Stimulated activated naive B cell treated with anti-CD40 and anti-IgM and Interleukin-4, amounts not matched to agents 10 μg/mL and 1 μg/mL and 100 μg/mL, for 72 hours (primary cell): Measurements from ENCODE around the gene FMC1.
A peak's percentile ranks its signal among the peaks of the same experiment; 100 is the strongest.
"Not testable (repeated sequence)": the region's sequence is repeated elsewhere in the genome, so short reads cannot be mapped to it uniquely, and the experiment has no call there.

Experiments used
- ATAC-seq, 2 donors: fragments of 150-1000 bp; cut with Tn5 transposase; replicated peaks; 2 replicates each; pipeline ENCODE4 v1.10.0; 2021; ENCODE audit warnings: moderate library complexity in 1 of 2
- DNase-seq: peaks from one replicate; pipeline ENCODE4 v3.0.0; 2021
- H3K27ac Mint-ChIP-seq: one replicate; pipeline ENCODE4 v1.8.0; 2022; ENCODE audit warnings: mild to moderate bottlenecking, mixed read lengths
- H3K27me3 Mint-ChIP-seq, 2 donors: one replicate each; pipeline ENCODE4 v1.8.0; 2022; ENCODE audit warnings: mixed read lengths in 2 of 2
- H3K36me3 Mint-ChIP-seq, 2 donors: one replicate each; pipeline ENCODE4 v1.8.0; 2022; ENCODE audit warnings: mixed read lengths in 2 of 2, mild to moderate bottlenecking in 1 of 2
- H3K4me1 Mint-ChIP-seq, 2 donors: one replicate each; pipeline ENCODE4 v1.8.0; 2022; ENCODE audit warnings: mixed read lengths in 2 of 2, mild to moderate bottlenecking in 1 of 2
- H3K4me3 Mint-ChIP-seq, 2 donors: one replicate each; pipeline ENCODE4 v1.8.0; 2022; ENCODE audit warnings: mild to moderate bottlenecking in 2 of 2, mixed read lengths in 2 of 2, moderate library complexity in 1 of 2
- H3K9me3 Mint-ChIP-seq, 2 donors: one replicate each; pipeline ENCODE4 v1.8.0; 2022; ENCODE audit warnings: mixed read lengths in 2 of 2, mild to moderate bottlenecking in 1 of 2

FMC1 gene

GRCh38 chr7:139341058-139341775, at the start of gene FMC1:
TSS of gene FMC1 (plus strand) at chr7:139341337. CDS start at chr7:139341385, 48 bp downstream.
- Mint-ChIP-seq H3K4me1 (peaks cover 20 to 34% of the 10 kb centered on the region in 2 donors), H3K9me3 (peaks cover 6 to 10% of the 10 kb centered on the region in 2 donors), H3K36me3 (peaks cover 22 to 39% of the 10 kb centered on the region in 2 donors), H3K27ac (peak within 1 kb of the TSS; percentile 98), H3K4me3 (peak within 1 kb of the TSS; percentile 94 to 96), H3K27me3 (peaks cover 5 to 6% of the 10 kb centered on the region in 2 donors)
- DNase-seq: peak; percentile 84
- ATAC-seq: peak; percentile 67 to 69

DNA sequence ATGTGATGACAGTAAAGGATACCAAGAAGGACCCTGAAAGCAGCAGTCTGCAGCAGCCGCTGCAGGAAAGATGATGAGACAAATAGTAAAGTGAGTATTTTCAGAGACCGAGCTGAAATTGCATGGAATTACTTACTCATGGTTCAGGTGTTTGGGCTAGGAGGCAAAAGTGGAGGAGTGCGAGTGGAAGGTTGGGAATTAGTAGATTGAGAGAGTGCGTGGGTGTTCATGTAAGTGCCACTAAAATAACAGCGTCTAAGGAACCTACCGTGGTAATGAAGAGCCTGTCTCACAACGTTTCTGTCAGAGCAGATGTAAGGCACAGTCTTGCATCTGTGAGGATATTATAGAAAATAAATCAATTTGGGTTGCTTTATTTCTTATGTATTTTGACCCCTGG, 48.3 kb upstream of the FMC1 start:
- no peak overlapping the region for H3K27ac Mint-ChIP-seq
- DNase-seq (no peak), ATAC-seq (no peak)
- H3K27me3 Mint-ChIP-seq: no peaks in the 10 kb centered on the region
- no peaks in the 10 kb centered on the region for H3K9me3 Mint-ChIP-seq
- peaks cover 16 to 28% of the 10 kb centered on the region in 2 donors for H3K36me3 Mint-ChIP-seq
- peaks cover 3% of the 10 kb centered on the region in 2 donors for H3K4me1 Mint-ChIP-seq
- no peak overlapping the region for H3K4me3 Mint-ChIP-seq

DNA sequence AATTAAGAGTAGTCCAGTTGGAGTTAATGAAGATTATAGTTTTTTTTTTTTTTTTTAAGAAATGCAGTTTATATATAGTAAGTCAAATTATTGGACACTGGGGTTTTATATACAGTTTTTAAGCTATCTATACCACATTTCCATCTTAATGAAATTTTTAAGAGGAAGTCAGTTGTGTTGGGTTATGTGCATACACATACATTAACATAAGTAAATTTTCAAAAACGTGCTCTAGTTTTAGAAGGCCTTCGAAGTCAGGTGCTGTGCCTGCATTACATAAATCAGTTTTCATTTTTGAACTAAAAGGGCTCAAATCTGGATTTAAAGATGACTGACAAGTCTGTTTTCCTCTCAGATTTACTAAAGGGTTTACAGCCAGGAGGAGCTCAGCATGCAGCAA, 47.6 kb upstream of the FMC1 start:
- ATAC-seq: no peak
- Mint-ChIP-seq H3K4me3 (no peak overlapping the region), H3K9me3 (no peaks in the 10 kb centered on the region), H3K36me3 (peaks cover 11 to 23% of the 10 kb centered on the region in 2 donors), H3K27ac (no peak overlapping the region), H3K4me1 (peaks cover 5 to 7% of the 10 kb centered on the region in 2 donors), H3K27me3 (no peaks in the 10 kb centered on the region)
- no peak for DNase-seq

DNA sequence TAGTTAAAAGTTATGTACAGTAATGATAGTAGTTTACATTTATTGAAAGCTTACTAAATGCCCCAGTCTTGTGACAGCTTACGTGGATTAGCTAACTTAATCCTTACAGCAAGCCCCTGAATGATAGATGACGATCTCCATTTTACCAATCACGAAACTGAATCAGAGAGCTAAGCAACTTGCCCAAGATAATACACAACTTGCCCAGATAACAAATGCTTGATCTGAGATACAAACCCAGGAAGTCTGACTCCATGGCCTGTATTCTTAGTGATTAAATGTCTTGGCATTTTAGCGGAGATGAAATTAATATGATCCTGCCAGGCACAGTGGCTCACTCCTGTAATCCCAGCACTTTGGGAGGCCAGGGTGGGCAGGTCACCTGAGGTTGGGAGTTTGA, 46.9 kb upstream of the FMC1 start:
- ATAC-seq: no peak
- Mint-ChIP-seq H3K4me1 (peaks cover 5 to 7% of the 10 kb centered on the region in 2 donors), H3K36me3 (peaks cover 11 to 22% of the 10 kb centered on the region in 2 donors)

DNA sequence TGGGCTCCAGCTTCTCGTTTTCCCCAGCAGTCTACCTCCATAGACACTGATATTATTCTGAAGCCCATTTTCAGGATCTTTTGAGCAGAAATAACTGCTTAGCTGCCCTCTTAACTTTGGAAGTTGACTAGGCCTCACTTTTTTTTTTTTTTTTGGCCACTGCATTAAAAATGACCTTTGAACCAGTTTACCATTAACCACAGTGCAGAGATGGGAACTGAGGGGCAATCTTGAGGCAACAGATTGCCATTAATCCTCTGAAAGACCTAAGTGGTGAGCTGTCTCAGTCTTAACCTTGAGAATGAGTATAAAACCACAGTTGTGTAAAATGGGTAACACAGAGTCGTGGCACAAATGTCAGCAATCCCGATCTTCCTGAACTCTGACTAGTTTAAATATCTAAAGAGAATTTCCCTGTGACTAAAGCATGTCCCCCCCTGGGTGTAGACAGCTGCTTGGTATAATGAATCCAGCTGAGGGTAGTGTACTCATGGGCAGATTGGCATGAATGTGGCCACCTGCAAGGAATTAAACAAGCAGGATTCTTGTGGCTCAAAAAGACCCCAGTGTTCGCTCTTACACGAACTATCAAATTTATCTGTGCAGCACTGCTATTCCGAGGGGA, 46.1 kb upstream of the FMC1 start:
- no peak overlapping the region for H3K27ac Mint-ChIP-seq
- DNase-seq (no peak), ATAC-seq (no peak)
- no peaks in the 10 kb centered on the region for H3K9me3 Mint-ChIP-seq
- H3K27me3 Mint-ChIP-seq: no peaks in the 10 kb centered on the region
- H3K4me1 Mint-ChIP-seq: peaks cover 5 to 7% of the 10 kb centered on the region in 2 donors
- H3K36me3 Mint-ChIP-seq: peaks cover 11 to 22% of the 10 kb centered on the region in 2 donors
- H3K4me3 Mint-ChIP-seq: no peak overlapping the region

More for the DNA sequence above, 46.9 kb upstream of the FMC1 start:
- Mint-ChIP-seq H3K27ac (no peak overlapping the region), H3K4me3 (no peak overlapping the region), H3K27me3 (no peaks in the 10 kb centered on the region), H3K9me3 (no peaks in the 10 kb centered on the region)
- no peak for DNase-seq

GRCh38 chr7:139297795-139298194, 43.3 kb upstream of the FMC1 start:
- ATAC-seq (no peak), DNase-seq (no peak)
- H3K27ac Mint-ChIP-seq: no peak overlapping the region
- no peak overlapping the region for H3K4me3 Mint-ChIP-seq
- peaks cover 15 to 31% of the 10 kb centered on the region in 2 donors for H3K36me3 Mint-ChIP-seq
- H3K9me3 Mint-ChIP-seq: no peaks in the 10 kb centered on the region
- peaks cover 5 to 7% of the 10 kb centered on the region in 2 donors for H3K4me1 Mint-ChIP-seq
- H3K27me3 Mint-ChIP-seq: no peaks in the 10 kb centered on the region

GRCh38 chr7:139299296-139299695, 41.8 kb upstream of the FMC1 start:
- no peak overlapping the region for H3K4me3 Mint-ChIP-seq
- no peak overlapping the region for H3K27ac Mint-ChIP-seq
- no peaks in the 10 kb centered on the region for H3K27me3 Mint-ChIP-seq
- H3K9me3 Mint-ChIP-seq: no peaks in the 10 kb centered on the region
- H3K36me3 Mint-ChIP-seq: peaks cover 18 to 32% of the 10 kb centered on the region in 2 donors
- ATAC-seq: no peak
- peaks cover 5 to 7% of the 10 kb centered on the region in 2 donors for H3K4me1 Mint-ChIP-seq
- no peak for DNase-seq

DNA sequence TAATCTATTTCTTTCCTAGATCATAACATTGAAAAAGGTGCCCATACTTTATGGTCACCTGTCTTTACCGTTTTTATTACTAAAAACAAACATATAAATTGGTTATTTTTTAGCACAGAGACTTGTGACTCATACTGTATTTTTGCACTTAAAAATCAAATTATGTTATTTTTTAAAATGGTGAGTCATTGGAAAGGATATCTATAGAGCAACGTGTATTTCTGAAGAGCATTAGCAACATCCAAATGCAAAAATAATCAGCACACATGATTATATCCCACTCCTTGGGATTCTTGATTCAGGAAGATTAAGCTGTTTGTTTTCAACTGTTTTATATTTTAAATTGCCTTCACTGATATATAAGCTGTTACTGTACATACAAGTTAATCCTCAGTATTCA, 40.7 kb upstream of the FMC1 start:
- DNase-seq: no peak
- H3K27me3 Mint-ChIP-seq: no peaks in the 10 kb centered on the region
- H3K36me3 Mint-ChIP-seq: peaks cover 15 to 28% of the 10 kb centered on the region in 2 donors
- ATAC-seq: no peak
- H3K27ac Mint-ChIP-seq: no peak overlapping the region
- no peaks in the 10 kb centered on the region for H3K9me3 Mint-ChIP-seq
- peaks cover 5 to 7% of the 10 kb centered on the region in 2 donors for H3K4me1 Mint-ChIP-seq
- H3K4me3 Mint-ChIP-seq: no peak overlapping the region

- ATAC-seq (no peak), DNase-seq (no peak)
- Mint-ChIP-seq H3K27ac (peak overlapping the region; percentile 7), H3K4me1 (no peaks in the 10 kb centered on the region), H3K9me3 (no peaks in the 10 kb centered on the region), H3K27me3 (no peaks in the 10 kb centered on the region), H3K36me3 (peaks cover 15 to 24% of the 10 kb centered on the region in 2 donors), H3K4me3 (no peak overlapping the region)
Observed at GRCh38 chr7:139304517-139304916, 36.6 kb upstream of the FMC1 start.

DNA sequence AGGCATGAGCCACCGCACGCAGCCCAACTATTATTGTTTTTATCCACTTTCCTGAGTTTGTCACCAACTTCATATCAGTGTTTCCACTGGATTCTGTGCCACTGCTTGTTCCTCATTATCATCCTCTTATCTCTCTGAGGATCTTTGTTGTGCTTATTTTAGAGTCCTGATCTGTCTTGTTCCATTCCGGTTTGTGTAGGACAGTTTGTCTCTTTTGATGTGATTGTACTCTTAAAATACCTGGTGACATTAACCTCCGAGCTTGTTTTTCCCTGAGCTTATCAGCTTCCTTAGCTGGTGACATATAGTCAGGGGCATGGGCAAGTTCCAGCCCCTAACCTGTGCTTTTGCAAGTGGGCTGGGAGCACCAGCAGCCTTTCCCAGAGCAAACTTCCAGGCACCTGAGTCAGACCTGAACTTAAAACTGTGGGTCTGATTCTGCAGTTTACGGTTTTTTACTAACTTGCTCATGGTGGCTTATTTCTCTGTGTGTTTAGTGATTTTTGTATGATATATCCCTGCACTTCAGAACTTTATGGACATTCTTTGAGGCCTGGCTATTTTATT, 23.1 kb upstream of the FMC1 start:
- no peaks in the 10 kb centered on the region for H3K36me3 Mint-ChIP-seq
- H3K4me3 Mint-ChIP-seq: no peak overlapping the region
- no peak for DNase-seq
- no peak for ATAC-seq
- H3K4me1 Mint-ChIP-seq: no peaks in the 10 kb centered on the region
- no peaks in the 10 kb centered on the region for H3K9me3 Mint-ChIP-seq
- H3K27ac Mint-ChIP-seq: no peak overlapping the region
- H3K27me3 Mint-ChIP-seq: peaks cover 0 to 6% of the 10 kb centered on the region in 2 donors

- Mint-ChIP-seq H3K4me3 (no peak overlapping the region), H3K9me3 (no peaks in the 10 kb centered on the region), H3K27me3 (peaks cover 0 to 6% of the 10 kb centered on the region in 2 donors), H3K4me1 (no peaks in the 10 kb centered on the region), H3K36me3 (no peaks in the 10 kb centered on the region), H3K27ac (no peak overlapping the region)
- no peak for ATAC-seq
- DNase-seq: no peak
Observed at GRCh38 chr7:139321071-139321745, 19.9 kb upstream of the FMC1 start.

- DNase-seq, ATAC-seq, H3K4me1 Mint-ChIP-seq, H3K27ac Mint-ChIP-seq, H3K36me3 Mint-ChIP-seq, H3K27me3 Mint-ChIP-seq, H3K4me3 Mint-ChIP-seq, H3K9me3 Mint-ChIP-seq: not testable (repeated sequence)
Observed at GRCh38 chr7:139324709-139325108, 16.4 kb upstream of the FMC1 start.

- Mint-ChIP-seq H3K4me3 (no peak overlapping the region), H3K36me3 (peaks cover 0 to 1% of the 10 kb centered on the region in 2 donors), H3K4me1 (peaks cover 0 to 10% of the 10 kb centered on the region in 2 donors), H3K27ac (no peak overlapping the region), H3K9me3 (no peaks in the 10 kb centered on the region), H3K27me3 (peaks cover 0 to 5% of the 10 kb centered on the region in 2 donors)
- ATAC-seq: no peak
- no peak for DNase-seq
Observed at GRCh38 chr7:139328375-139328774, 12.8 kb upstream of the FMC1 start.

DNA sequence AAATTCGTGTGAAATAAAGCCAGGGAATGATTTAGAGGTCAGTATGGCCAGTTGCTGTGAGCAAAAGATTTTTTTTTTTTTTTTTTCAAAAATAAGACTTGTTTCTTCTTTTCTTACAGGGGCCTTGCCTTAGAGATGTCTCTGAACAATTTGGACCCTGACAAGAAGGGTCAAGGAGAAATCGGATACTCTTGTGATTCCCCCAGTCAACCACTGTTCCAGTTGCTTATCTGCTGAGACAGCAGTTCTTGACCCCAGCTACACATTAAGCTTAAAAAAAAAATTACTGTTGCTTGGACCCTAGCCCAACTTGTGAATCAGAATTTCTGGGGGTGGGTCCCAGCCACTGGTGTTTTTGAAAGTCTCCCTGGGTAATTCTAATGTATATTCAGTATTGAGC, 12.0 kb upstream of the FMC1 start:
- DNase-seq (no peak), ATAC-seq (no peak)
- Mint-ChIP-seq H3K9me3 (no peaks in the 10 kb centered on the region), H3K36me3 (peaks cover 0 to 1% of the 10 kb centered on the region in 2 donors), H3K4me3 (no peak overlapping the region), H3K4me1 (peaks cover 0 to 10% of the 10 kb centered on the region in 2 donors), H3K27ac (no peak overlapping the region), H3K27me3 (peaks cover 0 to 5% of the 10 kb centered on the region in 2 donors)
